Measurements from ENCODE around the gene RNF150.

DNA sequence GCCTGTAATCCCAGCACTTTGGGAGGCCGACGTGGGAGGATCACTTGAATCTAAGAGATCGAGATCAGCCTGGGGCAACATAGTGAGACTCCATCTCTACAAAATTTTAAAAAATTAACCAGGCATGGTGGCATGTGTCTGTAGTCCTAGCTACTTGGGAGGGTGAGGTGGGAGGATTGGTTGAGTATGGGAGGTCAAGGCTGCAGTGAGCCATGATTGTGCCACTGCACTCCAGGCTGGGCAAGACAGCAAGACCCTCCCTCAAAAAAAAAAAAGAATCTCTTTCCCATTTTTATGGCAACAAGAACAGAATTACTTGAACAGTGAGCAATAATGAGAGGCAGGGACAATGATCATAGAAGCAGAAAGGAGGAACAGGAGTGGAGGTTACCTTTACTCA, 94.8 kb downstream of the RNF150 start:
- TF ChIP-seq, protein P1, sequence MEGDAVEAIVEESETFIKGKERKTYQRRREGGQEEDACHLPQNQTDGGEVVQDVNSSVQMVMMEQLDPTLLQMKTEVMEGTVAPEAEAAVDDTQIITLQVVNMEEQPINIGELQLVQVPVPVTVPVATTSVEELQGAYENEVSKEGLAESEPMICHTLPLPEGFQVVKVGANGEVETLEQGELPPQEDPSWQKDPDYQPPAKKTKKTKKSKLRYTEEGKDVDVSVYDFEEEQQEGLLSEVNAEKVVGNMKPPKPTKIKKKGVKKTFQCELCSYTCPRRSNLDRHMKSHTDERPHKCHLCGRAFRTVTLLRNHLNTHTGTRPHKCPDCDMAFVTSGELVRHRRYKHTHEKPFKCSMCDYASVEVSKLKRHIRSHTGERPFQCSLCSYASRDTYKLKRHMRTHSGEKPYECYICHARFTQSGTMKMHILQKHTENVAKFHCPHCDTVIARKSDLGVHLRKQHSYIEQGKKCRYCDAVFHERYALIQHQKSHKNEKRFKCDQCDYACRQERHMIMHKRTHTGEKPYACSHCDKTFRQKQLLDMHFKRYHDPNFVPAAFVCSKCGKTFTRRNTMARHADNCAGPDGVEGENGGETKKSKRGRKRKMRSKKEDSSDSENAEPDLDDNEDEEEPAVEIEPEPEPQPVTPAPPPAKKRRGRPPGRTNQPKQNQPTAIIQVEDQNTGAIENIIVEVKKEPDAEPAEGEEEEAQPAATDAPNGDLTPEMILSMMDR (IDR thresholded peaks at IDR 0.05) = no peak
- TF ChIP-seq POLR2A (IDR thresholded peaks at IDR 0.05) = no peak
